Stimulated activated CD4-positive, alpha-beta T cell treated with anti-CD3 and anti-CD28 coated beads, Interleukin-1b, Interleukin-23, amount 100 ng/mL, for 24 hours (primary cell): ENCODE measurements around the gene HDHD2.

Experiments
- DNase-seq, 4 experiments: peaks; one replicate each; pipeline ENCODE4 v3.0.0-alpha.2; 2020; ENCODE audit warnings: low read depth in 4 of 4, low spot score in 1 of 4

Gene HDHD2

DNA sequence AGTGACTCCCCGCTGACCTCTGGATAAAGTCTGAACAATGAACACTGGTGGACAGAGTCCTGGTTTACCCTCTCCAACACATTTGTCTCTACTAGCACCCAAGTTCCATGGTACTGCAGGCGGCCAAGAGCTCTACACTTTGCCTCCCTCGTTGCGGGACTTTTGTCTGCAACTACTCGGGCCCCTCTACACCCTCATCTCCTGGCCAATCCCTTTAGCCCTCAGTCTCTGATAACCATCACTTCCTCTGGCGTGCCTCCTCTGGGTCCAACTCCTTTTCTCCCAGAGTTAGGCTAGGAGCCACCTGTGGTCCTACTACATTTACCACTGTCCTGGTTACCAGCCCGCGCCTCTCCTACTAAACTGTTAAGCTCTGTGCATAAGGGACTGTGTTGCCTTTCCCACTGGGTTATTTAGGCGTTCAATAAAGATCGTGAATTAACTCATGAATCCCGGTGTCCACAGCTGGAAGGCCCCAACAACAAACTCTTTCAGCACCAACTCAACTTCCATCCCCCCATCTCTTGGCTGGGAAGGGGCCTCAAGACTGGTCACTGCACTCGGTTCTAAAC, 757 bp downstream of the HDHD2 start:
- DNase-seq, result no peak

DNA sequence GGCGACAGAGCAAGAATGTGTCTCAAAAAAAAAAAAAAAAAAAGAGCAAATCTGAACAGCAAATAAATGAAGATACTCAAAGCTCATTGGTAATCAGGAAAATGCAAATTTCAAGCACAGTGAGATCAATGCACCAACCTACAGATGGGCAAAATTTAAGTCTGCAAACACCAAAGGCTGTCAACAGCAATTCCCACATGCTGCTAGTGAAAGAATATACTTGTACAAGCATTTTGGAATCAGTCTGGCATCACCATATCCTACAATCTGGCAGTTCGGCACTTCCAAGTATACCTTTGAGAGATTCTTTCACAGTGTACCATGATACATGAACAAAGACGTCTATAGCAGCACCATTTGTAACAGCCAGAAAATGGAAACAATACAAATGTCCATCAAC, 4.1 kb downstream of the HDHD2 start:
- no peak for DNase-seq

DNA sequence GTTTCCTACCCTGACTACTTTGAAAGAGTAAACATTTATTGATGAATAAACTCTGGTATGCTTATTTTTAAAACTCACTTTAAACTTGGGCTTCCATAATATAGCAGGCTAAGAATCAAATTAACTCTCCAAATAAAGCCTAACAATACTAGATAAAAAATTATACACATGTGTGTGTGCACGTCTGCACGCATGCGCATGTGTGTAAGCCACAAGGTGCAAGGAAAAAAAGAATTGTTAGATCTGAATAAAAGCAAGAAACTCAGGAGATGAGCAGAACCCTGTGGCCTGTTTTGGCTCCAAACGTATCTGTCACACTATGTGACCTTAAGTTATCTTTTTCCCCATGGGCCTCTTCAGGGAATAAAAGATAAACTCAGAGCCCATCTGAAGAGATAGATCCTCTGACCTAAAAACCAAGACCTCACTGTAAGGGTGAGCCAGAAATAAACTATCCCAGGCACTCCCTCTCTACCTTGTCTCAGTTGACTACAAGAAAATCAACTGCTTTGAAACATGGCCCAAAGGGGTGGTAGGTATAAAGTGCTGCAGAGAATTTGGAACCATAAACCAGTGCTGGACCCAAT, 6.3 kb downstream of the HDHD2 start:
- DNase-seq, result no peak

DNA sequence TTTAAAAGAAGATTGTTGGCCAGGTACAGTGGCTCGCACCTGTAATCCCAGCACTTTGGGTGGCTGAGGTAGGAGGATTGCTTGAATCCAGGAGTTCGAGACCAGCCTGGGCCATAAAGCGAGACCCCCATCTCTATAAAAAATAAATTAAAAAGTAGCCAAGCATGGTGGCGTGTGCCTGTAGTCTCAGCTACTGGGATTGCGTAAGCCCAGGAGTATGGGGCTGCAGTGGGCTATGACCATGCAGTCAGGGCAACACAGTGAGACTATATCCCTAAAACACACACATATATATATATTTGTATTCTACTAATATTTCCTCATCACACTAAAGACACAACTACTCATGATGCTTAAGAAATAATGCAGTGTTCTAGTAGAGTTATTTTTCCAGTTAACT, 7.1 kb downstream of the HDHD2 start:
- DNase-seq, result no peak

DNA sequence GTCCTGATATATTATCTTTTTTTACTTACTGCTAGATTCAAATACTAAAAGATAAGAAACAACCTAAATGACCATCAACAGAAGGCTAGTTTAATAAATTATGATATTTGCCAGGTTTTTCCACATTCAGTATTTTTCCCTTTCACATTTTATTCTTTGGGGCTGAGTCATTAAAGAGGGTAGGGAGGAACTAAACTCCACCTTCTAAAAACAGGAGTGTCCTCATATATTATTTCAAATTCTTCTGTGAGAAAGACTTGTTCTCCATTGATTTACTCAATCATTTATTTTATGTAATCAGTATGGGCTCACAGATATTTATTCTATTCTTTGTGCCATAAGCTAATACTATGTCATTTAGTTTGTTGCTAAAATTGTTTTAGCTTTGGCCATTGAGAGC, 9.0 kb downstream of the HDHD2 start:
- DNase-seq, result no peak

DNA sequence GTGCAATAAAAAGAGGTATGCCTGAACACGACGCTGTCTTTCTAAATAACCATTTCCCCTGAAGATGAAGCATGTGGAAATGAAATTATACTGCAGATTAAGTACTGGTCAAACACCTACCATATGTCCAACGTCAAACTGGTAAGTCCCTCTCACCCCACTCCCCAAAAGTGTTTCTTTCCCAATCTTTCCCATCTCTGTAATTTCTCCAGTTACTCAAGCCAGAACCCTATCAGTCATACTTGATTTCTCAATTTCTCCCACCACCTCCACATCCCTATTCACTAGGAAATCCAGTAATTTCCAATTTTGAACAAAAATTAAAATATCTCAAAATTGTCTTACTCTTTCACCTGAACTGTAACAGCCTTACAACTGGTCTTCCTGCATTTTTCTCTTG, 29.2 kb downstream of the HDHD2 start:
- no peak for DNase-seq

DNA sequence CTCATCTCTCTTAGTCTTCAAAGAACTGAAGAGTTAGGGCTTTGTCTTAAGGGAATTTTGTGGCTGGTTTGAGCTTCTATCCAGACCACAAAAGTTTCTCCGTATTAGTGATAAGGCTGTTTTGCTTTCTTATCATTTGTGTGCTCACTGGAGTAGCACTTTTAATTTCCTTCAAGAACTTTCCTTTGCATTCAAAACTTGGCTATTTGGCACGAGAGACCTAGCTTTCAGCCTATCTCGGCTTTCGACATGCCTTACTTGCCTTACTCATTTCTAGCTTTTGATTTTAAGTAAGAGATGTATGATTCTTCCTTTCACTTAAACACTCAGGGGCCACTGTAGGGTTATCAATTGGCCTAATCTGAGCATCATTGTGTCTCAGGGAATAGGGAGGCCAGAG, 29.9 kb downstream of the HDHD2 start:
- DNase-seq, result no peak

DNA sequence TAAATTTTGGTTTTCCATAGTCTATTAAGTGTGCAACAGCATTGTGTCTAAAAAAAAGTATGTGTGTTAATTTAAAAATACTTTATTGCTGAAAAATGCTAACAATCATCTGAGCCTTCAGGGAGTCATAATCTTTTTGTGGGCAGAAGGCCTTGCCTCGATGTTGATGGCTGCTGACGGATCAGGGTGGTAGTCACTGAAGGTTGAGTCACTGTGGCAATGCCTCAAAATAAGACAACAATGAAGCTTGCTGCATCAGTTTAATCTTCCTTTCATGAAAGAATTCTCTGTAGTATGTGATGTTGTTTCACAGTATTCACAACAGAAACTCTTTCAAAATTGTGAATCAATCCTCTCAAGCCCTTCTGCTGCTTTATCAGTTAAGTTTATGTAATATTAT, 31.3 kb downstream of the HDHD2 start:
- DNase-seq, result no peak

DNA sequence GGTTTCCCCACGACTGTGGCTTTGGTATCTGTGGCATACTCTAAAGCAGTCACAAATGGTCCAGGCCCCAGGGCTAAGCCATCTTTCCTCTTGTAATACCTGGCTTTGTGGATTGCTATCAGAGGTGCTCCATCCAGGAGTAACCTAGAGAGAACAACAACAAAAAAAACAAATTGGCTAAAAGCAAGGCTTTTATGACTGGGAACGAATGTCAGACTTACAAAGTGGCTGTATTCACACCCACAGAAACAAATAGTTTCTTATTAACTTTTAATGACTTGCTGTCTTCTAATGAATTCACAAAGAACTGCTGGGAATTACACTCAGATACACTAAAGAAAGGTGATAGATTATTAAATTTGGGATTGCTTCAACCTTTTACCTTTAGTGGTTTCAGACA, 35.1 kb downstream of the HDHD2 start:
- no peak for DNase-seq

DNA sequence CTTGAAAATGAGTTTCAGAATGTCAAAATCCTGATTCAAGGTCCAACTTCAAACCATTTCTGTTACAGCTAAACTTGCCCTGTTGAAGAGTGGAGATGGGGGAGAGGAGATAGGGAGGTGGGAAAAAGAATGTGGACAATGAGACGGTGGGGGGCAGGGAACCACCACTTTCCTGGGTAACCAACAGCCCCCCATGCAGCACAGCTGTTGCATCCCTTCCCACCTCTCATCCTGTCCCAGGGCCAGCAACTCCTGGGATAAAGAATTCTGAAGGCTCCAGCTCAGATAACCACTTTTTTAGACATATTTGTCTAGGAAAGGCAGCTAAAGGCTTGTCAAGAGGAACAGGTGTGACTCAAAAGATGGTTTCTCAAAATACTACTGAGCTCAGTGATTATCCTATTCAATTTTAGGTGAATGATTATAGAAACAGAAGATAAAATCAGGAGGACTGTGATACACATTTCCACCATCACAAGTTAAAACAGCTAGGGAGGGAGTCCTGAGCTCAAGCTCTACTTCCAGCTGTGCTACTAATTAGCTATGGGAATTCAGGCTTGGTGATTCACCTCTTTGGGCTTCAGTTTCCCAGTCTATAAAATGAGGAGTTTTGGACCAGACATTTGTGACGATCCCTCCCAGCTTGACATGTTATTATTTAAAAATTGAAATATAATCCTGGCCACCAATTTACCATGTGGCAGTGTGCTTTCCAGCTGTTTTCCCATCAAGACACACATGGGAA, 36.3 kb downstream of the HDHD2 start:
- no peak for DNase-seq

DNA sequence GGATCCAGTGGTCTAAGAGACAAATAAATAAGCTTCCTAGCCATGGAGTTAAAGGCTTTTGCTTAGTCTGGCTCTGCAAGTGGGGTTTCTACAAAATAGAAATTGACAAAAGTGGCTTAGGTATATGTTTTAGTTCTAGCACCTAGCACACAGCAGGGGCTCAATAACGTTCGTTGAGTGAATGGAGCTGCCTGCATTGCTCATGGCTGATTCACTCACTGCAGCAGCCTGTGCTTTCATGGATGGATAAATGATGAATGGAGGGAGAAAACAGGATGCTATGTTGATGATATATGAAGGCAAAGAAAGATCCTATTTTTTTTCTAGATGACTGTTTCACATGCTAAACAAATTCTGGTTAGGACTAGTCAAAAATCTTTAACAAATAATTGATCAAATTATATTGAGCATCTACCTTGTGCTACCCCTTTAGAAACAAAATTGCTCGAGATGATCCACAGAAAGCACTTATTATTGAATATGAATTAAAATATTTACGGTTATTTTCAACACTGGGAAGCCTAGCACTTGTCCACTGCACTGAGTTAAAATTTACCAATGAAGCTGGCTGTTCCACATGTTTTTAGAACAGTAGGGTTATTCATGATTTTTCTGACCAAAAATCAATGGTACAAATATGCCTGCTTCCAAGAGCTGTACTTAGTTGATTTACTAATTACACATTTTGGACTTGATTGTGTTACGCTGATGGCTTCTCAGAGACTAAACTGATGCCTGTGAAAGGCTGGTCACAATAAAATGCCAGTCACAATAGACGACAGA, 39.6 kb downstream of the HDHD2 start:
- no peak for DNase-seq

DNA sequence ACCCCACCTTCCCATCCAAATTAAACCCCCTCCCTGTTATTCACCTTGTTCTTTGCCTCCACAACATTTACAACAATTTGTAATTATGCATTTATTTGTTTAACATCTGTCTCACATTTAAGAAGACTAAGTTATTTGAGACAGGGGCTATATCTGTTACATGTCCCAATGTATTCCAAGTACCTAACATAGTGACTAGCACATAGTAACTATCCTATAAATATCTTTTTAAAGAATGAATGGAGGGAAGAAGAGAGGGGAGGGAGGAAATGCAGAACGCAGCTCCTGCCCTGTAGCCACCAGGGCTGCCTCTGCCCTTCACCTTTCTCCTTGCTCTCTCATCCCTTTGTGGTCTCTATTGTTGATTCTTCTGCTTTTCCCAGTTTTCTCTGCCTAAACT, 40.6 kb downstream of the HDHD2 start:
- DNase-seq, result no peak

DNA sequence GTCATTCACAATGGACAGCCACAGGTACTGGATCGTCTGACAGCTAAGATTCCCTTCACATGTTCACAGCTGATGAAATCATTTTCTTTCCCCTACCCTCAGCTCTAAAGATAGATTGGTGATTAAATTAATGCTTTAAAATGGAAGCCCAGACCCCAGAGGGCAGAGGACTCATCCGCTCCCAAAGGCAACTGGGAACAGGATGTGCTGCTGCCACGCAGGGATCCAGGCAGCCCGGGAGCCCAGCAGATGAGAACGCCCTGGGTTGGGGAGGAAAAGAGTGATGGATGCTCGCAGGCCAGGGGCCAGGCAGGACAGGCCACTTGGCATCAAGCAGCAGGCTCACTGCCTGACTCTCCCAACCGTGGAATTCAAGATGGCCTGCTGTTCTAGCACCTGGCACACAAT, 41.3 kb downstream of the HDHD2 start:
- DNase-seq, result no peak

DNA sequence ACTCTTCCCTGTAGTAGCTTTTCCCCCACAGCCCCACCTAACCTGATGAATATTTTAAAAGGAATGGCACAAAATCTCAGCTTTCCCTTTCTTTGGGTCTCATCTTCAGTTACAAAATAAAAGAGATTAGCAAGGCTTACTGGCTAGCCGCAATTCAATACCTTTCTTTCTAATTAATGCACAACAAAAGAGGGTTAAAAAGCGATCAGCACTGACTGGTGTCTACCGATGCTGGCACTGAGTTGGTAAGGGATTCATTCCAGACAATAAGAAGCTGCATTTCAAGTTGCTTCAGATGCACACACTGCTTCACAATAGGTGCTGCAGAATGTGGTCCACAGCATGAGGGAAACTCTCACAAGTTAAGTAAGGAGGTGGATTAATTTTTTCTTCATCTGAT, 41.9 kb downstream of the HDHD2 start:
- DNase-seq, result no peak

DNA sequence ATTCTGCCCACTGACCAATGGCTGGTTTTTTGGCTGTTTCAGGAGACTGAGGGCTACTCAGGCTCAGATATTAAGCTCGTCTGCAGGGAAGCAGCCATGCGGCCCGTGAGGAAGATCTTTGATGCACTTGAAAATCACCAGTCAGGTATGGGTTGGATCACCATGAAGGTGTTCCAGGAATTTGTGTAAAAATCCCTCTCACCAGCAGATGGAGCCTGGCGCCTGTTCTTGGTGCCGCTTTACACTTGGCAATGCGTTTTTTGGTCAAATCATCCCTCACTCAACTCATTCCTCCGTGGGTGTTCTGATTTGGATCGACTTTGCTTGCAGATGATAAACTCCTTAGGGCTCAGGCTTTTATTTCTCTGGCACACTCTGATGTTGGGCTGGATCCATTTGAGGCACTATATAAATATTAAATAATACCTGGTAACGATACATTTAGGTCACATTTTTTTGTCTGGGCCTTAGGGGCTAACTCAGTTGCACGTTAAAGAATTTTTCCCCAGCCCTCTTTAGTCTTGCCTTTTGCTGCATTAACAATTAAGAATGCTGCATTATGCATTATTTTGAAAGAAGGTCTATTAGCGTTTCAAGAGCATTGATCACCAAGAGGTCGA, 50.0 kb downstream of the HDHD2 start:
- DNase-seq, result peak; percentile 25 to 35 (median 28)

DNA sequence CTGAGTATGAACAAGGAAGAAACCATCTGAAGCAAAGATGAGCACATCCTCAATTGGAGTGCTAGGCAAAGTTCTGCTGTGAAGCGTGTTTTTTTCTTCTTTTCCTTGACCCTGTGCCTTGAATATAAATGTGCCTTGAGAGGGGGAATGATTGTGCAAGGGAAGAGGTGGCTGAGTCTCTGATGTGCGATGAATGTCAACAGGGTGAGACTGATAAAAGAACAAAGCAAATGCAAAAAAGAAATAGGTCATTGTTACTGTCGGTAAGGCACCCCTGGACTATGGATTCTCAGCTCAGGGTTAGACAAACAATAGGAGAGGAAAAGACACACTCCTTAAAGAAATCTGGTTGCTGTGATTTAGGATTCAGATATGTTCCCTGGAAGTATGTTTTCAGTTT, 54.5 kb downstream of the HDHD2 start:
- no peak for DNase-seq

DNA sequence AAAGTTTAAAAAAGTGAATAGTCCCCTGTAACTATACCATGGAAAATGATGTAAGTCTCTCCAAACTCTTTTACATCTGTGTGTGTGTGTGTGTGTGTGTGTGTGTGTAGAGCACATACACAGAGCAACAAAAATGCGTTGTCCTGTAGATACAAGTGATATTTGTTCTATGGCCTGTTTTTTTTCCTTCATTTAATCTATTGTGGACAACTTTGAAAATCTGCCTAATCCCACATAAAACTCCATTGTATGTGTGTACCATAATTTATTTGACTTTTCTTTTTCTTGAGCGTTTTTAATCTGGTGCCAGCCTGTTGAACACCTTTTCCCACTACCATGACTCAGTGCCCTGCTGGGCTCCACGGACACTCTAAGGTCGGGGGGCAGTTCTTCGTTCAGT, 62.6 kb downstream of the HDHD2 start:
- no peak for DNase-seq

DNA sequence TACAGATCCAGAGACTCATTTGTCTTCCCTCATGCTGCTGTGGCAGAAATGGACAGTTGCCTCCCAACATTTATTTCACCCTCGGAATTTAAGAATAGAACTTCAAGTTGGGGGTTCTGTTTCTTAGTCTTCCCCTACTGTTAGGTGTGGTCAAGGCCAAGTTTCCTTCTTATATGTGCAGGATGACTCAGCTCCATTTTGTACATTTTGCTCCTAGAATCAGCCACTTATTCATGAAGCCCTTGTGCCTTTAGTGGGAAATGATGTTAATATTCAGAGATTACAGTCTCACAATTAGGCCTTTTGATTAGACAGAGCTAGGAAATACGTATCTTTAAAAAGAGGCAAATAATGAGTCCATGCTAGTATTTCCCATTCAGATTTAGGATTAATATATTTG, 68.7 kb downstream of the HDHD2 start:
- DNase-seq, result no peak

DNA sequence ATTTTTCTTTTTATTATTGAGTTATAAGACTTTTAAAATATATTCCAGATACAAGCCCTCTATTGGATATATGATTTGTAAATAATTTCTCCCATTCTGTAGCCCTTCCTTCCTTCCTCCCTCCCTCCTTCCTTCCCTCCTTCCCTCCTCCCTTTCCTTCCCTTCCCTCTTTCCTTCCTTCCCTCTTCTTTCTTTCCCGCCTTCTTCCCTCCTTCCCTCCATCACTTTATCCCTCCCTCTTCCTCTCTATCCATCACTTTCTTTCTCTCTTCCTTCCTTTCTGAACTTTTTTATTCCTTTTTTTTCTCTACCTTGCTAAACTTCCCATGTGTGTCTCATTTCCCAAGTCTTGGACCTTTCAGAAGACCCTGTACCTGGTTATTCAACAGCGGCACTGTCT, 69.4 kb downstream of the HDHD2 start:
- no peak for DNase-seq

DNA sequence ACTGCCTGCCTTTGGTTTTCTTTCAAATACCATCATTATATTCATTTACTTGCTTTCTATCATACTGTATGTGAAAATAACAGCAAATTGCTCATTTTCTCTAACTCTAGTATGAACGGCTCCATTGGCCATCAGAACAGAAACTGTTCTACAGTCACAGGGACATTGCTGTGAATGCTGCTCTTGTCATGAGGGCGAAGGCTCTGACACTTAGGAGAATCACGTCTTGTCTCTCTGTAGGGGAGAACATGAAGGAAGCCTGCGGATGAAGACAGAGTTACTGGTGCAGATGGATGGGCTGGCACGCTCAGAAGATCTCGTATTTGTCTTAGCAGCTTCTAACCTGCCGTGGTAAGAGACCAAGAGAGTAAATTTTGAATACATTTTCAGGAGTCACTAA, 73.2 kb downstream of the HDHD2 start:
- DNase-seq, result no peak

DNA sequence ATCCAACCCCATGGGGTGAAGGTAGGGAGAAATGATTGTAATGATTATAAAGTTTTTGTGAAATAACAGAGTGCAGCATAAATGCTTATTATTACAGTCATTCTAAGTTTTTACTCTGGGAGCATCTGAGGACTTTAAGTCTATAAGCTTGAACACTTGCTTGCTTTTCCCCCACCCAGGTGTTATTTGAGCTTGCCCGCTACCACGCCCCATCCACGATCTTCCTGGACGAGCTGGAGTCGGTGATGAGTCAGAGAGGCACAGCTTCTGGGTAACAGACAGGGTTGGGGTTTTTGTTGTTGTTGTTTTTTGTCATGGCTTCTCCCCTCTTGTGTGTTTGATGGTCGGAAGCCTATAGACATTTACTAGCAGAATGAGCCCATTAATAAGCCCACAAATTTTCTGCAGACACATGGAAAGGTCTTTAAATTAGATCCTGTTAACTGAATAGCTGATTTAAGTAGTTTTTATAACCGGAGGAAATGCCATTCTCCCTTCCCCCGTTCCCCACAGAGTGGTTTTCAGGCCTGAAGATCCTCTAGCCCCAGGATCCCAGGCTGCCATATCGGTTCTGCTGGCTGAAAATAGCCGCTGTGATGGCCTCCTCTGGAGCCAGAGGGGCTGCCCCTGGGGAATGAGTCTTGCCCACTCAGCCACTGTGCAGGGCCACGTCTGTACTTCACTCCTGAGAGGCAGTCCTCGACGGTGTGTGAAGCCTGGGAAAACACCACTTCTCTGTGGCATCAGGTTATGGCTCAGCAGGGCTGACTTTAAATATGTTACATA, 75.0 kb downstream of the HDHD2 start:
- no peak for DNase-seq
